ENCODE data around the gene PLAA.

- TF ChIP-seq POLR2A (IDR thresholded peaks at IDR 0.05; ENCODE audit: low read length) (no peak), GATA1 (IDR thresholded peaks at IDR 0.05; ENCODE audit: low read depth, low read length) (no peak)
These were observed 36.3 kb upstream of the PLAA start for GRCh38 chr9:26983340-26983739.
